Activated CD4-positive, CD25-positive, alpha-beta regulatory T cell (primary cell): Measurements from ENCODE around the gene LENG8.

Experiments used
- DNase-seq, 4 experiments: peaks; one replicate each; lab custom pipeline; 2025; lab: John Stamatoyannopoulos, UW

The LENG8 gene

GRCh38 chr19:54422136-54422535, 26.9 kb upstream of the LENG8 start:
- DNase-seq, result no peak

DNA sequence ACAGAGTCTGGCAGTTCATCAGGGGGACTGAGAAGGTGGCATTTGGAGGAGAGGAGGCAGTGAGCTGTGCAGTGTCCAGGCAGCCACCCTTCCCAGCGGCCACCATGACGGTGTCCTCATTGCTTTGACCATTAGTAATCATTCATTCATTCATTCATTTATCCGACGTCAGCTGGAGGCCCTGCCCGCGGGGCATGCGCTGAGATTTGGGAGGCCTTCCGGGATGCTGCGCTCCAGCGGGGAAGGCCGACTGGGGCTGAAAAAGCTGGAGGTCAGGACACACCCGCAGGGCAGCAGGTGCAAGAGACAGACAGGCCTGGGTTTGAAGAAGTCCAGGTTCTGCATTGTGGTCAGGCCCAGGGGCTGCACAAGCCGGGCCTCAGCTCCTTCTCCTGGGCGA, 24.8 kb upstream of the LENG8 start:
- DNase-seq, result no peak

GRCh38 chr19:54424660-54425381, 24.2 kb upstream of the LENG8 start:
- no peak for DNase-seq

GRCh38 chr19:54425382-54425723, 23.6 kb upstream of the LENG8 start:
- no peak for DNase-seq

- no peak for DNase-seq
These were observed 22.6 kb upstream of the LENG8 start for GRCh38 chr19:54426291-54426931.

- DNase-seq, result no peak
These were observed 21.4 kb upstream of the LENG8 start for GRCh38 chr19:54427586-54427985.

GRCh38 chr19:54428323-54429175, 20.4 kb upstream of the LENG8 start:
- no peak for DNase-seq

DNA sequence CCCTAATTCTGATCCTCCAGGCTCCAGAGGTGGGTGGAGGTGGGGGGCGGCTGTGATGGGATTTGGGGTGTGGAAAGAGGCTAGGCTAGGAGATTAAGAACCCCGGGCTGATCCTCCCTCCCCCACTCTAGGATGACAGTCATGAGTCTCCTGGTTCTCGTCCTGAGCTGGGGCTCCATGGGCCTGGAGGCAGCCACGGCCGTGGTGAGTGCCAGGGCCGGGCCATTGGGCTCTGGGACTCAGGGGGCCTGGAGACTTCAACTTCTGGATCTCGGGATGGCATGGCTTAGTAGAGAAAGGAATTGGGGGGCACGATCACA, 19.9 kb upstream of the LENG8 start:
- no peak for DNase-seq

DNA sequence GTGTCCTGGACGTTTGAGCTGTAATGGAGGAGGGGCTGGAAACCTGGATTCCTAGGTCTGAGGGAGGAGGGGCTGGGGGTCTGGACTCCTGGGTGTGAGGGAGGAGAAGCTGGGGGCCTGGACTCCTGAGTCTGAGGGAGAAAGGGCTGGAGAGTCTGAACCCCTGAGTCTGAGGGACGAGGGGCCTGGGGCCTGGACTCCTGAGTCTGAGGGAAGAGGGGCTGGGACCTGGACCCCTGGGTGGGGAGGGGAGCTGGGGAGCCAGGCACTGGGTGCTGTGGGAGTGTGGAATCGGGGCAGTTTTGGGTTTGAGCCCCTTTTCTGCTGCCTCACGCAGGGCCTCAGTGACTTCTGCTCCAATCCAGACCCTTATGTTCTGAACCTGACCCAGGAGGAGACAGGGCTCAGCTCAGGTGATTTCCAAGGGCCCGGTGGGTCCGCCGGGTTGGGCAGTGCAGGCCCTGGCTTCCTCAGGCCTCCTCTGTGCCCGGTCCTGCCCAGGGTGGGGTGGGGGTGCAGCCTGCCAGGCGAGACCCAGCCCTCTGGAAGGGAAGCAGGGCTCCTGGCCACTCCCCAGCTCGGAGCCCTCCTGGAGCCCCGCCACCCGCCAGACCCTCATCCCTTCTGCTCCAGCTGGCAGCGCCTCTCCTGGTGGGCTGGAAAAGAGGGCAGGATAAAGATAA, 19.3 kb upstream of the LENG8 start:
- no peak for DNase-seq

GRCh38 chr19:54430306-54431254, 18.4 kb upstream of the LENG8 start:
- DNase-seq, result peak in 2 of 4 experiments; percentile 21 to 23

DNA sequence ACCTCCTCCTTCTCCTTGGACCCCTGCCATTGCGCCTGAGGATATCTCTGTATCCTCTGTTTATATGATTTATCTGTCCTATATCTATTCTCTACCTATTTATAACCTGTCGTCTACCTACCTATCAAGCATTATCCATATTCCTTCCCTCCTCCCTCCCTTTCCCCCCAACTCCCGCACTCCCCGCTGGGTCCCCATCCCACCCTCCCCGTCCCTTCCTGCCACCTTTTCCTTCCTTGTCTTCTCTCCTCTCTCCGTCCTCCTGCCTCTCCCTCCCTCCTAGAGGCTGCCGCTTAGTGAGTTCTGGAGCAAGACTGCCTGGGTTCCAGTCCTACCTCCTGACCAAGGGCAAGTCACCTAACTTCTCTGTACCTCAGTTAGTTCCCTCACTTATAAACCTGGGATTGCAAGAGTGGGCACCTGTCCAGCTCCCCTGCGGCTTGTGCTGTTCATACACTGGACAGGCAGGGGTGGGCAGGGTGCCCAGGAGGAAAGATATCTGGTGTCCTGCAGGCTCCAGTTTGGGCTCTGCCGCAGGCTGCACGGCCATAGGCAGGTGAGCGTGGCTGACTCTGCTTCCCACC, 17.7 kb upstream of the LENG8 start:
- DNase-seq, result no peak

DNA sequence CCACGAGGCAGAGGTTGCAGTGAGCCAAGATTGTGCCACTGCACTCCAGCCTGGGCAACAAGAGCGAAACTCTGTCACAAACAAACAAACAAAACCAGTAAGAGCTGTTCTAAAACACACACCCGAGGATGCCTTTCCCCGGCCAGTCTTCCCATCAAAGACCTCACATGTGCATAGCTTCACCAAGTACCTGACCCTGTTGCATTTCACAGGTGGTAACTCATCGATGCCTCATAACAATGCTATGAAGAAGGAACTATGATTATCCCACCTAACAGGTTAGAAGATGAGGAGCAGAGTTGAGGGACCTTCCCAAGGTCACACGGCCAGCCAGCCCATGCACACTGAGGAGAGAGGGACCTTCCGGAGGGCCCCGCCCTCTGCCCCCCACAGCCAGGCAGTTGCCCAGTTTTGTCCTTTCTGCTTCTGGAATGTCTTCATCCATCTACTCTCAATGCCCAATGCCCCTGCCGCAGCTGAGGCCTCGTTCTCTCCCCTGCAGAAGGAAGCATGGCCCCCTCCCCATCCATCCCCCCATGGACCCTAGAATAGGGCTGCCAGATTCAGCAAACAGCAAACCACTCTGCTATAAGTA, 16.8 kb upstream of the LENG8 start:
- DNase-seq, result no peak

DNA sequence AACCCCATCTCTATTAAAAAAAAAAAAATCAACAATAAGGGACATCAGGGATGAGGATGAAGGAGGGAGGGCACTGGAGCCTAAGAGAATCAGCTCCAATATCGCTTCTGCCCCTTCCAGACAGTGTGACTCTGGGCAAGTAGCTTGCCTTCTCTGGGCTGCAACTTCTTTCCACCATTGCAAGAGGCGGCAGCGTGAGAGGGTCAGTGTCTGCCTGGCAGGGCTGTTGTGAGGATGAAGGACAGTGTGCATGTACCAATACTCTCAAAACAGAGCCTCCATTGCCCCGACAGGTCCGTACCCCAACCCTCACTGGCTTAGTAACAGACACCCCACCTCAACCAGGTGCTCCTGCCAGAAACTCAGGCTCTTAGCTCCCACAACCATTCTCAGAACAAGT, 15.3 kb upstream of the LENG8 start:
- no peak for DNase-seq

DNA sequence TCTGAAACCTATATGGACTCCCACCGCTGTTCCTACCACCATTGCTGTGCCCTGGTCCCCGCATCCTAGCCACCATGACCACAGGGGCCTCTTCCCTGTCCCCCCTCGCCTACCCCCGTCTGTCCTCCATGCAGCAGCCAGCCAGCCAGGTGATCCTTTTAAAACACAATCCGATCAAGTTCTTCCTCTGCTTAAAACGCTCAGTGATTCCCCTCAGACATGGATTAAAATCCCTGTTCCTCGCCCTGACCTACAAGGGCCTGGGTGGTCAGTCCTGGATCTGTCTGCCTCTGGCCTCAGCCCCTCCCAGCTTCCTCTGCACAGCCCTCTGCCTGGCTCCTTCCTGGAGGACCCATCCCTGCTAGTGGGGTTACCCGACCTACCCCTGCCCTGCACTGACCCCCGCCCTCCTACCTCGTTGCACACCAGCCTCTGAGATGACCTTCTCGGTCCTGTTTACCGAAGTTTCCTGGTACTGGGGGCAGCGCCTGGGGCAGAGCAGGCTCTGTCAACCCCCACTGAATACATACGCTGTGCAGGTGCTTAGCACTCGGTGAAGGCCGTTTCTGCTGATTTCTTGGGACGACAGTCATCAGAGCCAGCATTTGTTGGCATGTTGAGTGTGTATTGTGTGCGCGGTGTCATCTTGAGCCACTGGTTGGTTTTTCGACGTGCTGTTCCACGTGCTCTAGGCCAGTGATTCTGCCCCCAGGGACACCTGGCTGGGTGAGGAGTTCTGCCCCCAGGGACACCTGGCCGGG, 14.7 kb upstream of the LENG8 start:
- no peak for DNase-seq

- no peak for DNase-seq
These were observed 14.2 kb upstream of the LENG8 start for GRCh38 chr19:54434873-54435214.

GRCh38 chr19:54435551-54436016, 13.4 kb upstream of the LENG8 start:
- DNase-seq, result no peak

- DNase-seq, result no peak
These were observed 12.9 kb upstream of the LENG8 start for GRCh38 chr19:54436031-54436523.

- DNase-seq, result no peak
These were observed 12.3 kb upstream of the LENG8 start for GRCh38 chr19:54436628-54437252.

DNA sequence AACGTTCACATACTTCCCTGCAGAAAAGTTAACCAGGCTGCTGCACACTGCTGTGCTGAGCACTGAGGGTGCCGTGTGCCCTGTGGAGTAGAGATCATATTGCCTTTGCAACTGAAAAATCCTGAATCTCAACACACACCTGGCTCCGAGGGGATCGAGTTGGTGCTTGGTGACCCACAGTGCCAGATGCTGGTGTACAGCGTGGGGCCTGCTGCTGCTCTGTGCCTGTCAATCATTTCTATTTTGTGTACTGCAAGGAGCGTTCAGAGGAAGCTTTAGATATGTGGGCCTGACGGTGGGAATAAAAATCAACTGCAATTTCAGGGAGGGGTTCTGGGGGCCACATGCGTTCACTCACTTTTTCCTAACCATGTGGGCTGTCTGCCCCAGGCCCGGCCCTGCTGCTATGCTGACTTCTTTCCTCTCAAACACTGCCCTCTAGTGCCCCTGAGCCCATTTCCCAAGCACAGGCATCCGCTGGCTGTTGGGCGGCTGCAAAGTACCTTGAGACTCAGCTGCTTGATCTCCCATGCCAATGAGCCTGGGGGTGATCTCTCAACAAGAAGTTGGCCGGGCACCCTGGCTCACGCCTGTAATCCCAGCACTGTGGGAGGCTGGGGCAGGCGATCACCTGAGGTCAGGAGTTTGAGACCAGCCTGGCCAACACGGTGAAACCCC, 9.7 kb upstream of the LENG8 start:
- no peak for DNase-seq
